Measurements from ENCODE around the gene TTC39A.

The TTC39A gene

GRCh38 chr1:51270751-51271150 lies 59.6 kb downstream of the TTC39A start:
- TF ChIP-seq TAF1 (IDR thresholded peaks at IDR 0.05; ENCODE audit: borderline replicate concordance, insufficient read depth, low read length): no peak
- TF ChIP-seq REST (IDR thresholded peaks at IDR 0.05; ENCODE audit: insufficient read depth in 1 of 2, low read depth in 2 of 2, low read length in 2 of 2): no peak

GRCh38 chr1:51268634-51269033 lies 61.7 kb downstream of the TTC39A start:
- no peak for TF ChIP-seq TAF1 (IDR thresholded peaks at IDR 0.05; ENCODE audit: borderline replicate concordance, insufficient read depth, low read length)
- no peak for TF ChIP-seq FOXP2 (optimal IDR thresholded peaks at IDR 0.05; ENCODE audit: borderline replicate concordance, extremely low read depth, extremely low read length, insufficient read depth)
- no peak for TF ChIP-seq POLR2AphosphoS5 (IDR thresholded peaks at IDR 0.05; ENCODE audit: low read depth, low read length)
- TF ChIP-seq SIN3A (IDR thresholded peaks at IDR 0.05; ENCODE audit: borderline replicate concordance, insufficient read depth, low read length): no peak
- no peak for TF ChIP-seq REST (IDR thresholded peaks at IDR 0.05; ENCODE audit: insufficient read depth in 1 of 2, low read depth in 2 of 2, low read length in 2 of 2)

- TF ChIP-seq TAF1 (IDR thresholded peaks at IDR 0.05; ENCODE audit: borderline replicate concordance, insufficient read depth, low read length) (no peak), SIN3A (IDR thresholded peaks at IDR 0.05; ENCODE audit: borderline replicate concordance, insufficient read depth, low read length) (no peak), REST (IDR thresholded peaks at IDR 0.05; ENCODE audit: insufficient read depth in 1 of 2, low read depth in 2 of 2, low read length in 2 of 2) (no peak), FOXP2 (optimal IDR thresholded peaks at IDR 0.05; ENCODE audit: borderline replicate concordance, extremely low read depth, extremely low read length, insufficient read depth) (no peak), POLR2AphosphoS5 (IDR thresholded peaks at IDR 0.05; ENCODE audit: low read depth, low read length) (no peak)
Measured at GRCh38 chr1:51266791-51267190, 63.6 kb downstream of the TTC39A start.

- no peak for TF ChIP-seq REST (IDR thresholded peaks at IDR 0.05; ENCODE audit: insufficient read depth in 1 of 2, low read depth in 2 of 2, low read length in 2 of 2)
- no peak for TF ChIP-seq SIN3A (IDR thresholded peaks at IDR 0.05; ENCODE audit: borderline replicate concordance, insufficient read depth, low read length)
- TF ChIP-seq TAF1 (IDR thresholded peaks at IDR 0.05; ENCODE audit: borderline replicate concordance, insufficient read depth, low read length): no peak
- no peak for TF ChIP-seq POLR2AphosphoS5 (IDR thresholded peaks at IDR 0.05; ENCODE audit: low read depth, low read length)
- no peak for TF ChIP-seq FOXP2 (optimal IDR thresholded peaks at IDR 0.05; ENCODE audit: borderline replicate concordance, extremely low read depth, extremely low read length, insufficient read depth)
Measured at GRCh38 chr1:51266181-51266580, 64.2 kb downstream of the TTC39A start.

GRCh38 chr1:51265618-51266017 lies 64.7 kb downstream of the TTC39A start:
- TF ChIP-seq SIN3A (IDR thresholded peaks at IDR 0.05; ENCODE audit: borderline replicate concordance, insufficient read depth, low read length) (no peak), FOXP2 (optimal IDR thresholded peaks at IDR 0.05; ENCODE audit: borderline replicate concordance, extremely low read depth, extremely low read length, insufficient read depth) (no peak), POLR2AphosphoS5 (IDR thresholded peaks at IDR 0.05; ENCODE audit: low read depth, low read length) (no peak), REST (IDR thresholded peaks at IDR 0.05; ENCODE audit: insufficient read depth in 1 of 2, low read depth in 2 of 2, low read length in 2 of 2) (no peak), TAF1 (IDR thresholded peaks at IDR 0.05; ENCODE audit: borderline replicate concordance, insufficient read depth, low read length) (no peak)

Measured in PFSK-1 (cell line).